A375 (cell line): ENCODE data around the gene FAM170B. TPM values are rescaled to one million over a fixed set of nuclear protein-coding genes. Genes with fewer than 3 reads are reported as not detected.

Source experiments
- total RNA-seq: library from RNA; depleted of rRNA; stranded (reverse); fragments of >200 nt; shearing (Covaris generic); gene quantifications from 2 replicates; pipeline ENCODE4 v1.2.3, GENCODE V29; 2014; rRNA removed

Gene FAM170B
- total RNA-seq = not detected in 2 replicates

DNA sequence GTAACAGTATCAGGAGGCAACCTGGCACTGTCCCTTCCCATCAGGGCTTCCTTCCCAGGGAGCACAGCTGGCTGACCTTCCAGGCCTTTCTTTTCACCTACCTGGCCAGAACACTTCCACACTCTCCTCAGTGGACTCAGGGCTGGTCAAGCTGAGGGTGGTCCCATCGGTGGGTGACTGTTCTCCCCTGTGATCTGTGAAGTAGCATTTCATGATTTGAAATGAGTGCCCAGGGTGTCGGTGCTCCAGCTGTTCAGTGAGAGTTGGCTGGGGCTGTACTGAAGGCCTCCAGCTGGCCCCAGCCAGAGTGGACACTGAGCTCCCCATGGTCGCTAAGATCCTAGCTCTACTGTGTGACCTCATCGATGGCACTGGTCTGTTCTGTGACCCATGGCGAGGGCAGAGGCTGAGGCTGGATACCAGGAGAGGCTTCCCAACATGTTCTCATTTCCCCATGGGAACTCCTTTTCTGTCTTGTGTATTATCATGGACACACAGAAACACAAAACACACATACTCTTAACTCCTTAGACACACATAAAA lies at the start of gene FAM170B:
FAM170B (minus strand) TSS at position 316 of the 543 bp plus-strand sequence; CDS start at position 213, 103 bp downstream.

DNA sequence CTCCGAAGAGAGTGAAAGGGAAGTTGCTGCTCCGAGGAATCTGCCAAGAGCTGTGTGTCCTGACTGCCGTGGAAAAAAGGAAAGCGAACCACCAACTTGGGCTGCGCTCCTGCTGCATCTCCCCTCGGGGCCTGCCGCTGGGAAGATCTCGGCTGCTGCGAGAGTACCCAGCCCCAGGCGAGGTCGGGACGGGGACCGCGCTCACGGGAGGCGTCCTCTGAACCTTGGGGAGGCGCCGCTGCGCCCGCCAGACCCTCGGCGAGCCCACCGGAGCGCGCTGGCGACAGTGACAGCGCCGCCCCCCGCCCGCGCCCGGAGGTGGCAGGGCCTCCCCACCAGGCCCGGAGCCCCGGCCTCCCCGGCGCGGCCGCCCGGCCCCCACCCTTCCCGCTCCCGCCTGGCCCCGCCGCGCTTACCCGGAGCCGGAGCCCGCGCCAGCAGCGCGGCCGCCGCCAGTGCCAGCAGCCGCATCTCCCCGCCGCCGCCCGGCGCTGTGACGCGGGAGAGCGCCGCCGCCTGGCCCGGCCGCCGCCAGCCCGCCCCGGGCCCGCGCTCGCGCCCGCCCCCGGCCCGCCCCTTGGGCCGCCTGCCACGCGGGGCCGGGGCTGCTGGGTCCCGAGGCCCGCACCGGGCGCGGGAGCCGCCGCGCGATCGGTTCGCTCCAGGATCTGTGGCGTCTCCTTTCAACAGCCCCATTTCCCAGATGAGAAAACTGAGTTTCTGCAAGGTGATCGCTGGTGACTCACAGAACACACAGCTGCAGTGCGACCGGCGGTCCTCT lies 18.6 kb downstream of the FAM170B start, which contains the start of gene VSTM4:
VSTM4 (minus strand) TSS at position 508 of the 781 bp plus-strand sequence; CDS start at position 471, 37 bp downstream.

Other genes with a start within 250 kb of the FAM170B start
- gene LRRC18, start 194.2 kb downstream of the FAM170B start, total RNA-seq = not detected in 2 replicates
- gene VSTM4, start 18.5 kb downstream of the FAM170B start, total RNA-seq = not detected in 2 replicates
- gene TMEM273, start 54.4 kb upstream of the FAM170B start, total RNA-seq = not detected in 2 replicates
- not detected in 2 replicates for gene C10orf71, start 165.1 kb upstream of the FAM170B start, total RNA-seq